ENCODE measurements around the gene AGBL1.
"Not testable (repeated sequence)": the region's sequence is repeated elsewhere in the genome, so short reads cannot be mapped to it uniquely, and the experiment has no call there.

AGBL1 gene

DNA sequence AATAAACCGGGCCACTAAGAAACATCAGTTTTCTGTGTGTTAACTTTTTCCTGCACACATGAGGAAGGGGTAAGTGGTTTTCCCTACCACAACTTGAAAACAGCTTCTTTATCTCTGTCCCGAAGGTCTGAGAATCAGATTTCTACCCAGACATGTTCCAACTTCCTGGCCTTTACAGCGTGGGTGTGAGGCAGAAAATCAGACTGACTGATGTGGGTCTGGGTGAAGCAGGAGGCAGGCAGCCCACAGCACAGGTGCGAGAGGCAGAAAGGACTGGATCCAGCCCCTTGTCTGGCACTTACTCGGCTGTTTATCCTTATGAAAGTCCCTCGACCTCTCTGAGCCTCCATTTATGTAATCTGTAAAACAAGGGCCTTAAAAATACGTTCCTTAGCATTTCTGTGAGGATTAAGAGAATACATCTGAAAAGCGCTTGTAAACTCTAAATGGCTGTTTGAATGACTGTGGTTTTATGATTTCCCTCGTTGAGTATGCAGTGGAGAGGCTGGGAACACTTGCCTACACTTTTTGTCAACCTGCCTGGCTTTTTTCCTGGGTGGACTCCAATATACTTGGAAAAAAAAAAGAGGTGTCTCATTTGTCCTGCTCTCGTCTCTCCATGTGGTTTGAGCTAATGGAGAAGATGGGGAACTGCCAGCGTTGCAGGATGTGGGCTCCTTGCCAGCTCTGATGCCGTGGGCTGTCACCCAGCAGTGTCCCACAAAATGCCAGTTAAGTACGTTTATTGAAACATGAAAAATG lies 3.1 kb downstream of the AGBL1 start:
- DNase-seq (ENCODE audit: low read depth): no peak

DNA sequence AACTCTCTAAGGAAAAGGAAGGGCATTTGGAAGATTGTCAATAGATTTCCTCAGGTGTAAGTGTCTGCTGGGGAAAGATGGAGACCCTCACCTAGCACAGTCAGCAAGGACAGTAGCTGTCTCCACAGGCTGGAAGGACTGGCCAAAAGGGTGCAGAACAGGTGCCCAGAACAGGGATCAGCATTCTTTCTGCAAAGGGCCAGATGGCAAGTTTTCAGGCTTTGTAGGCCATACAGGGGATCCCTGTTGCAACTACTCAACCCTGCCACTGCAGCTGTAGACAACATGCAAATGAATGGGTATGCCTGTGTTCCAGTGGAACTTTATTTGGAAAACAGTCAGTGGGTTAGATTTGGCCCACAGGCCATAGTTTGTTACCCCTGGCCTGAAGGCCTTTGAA lies 8.1 kb downstream of the AGBL1 start:
- no peak for DNase-seq (ENCODE audit: low read depth)

DNA sequence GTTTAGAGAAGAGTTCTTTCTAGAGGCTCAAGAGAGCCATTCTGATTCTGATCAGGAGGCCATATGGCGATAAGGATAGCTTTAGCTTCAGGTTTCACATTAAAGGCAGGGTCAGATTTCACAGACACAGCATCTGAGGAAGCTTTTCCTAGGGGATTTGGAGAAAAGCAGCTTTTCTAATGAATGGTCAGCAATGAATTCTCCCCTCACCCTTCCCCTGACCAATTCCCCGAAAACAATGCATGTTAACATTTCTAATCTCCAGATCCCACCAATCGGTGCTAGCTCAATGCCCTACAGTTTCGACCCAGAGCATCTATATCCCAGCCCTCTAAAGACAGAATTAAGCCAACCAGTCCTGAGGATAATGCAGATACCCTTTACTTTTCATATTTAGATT lies 9.8 kb downstream of the AGBL1 start:
- DNase-seq (ENCODE audit: low read depth): no peak

DNA sequence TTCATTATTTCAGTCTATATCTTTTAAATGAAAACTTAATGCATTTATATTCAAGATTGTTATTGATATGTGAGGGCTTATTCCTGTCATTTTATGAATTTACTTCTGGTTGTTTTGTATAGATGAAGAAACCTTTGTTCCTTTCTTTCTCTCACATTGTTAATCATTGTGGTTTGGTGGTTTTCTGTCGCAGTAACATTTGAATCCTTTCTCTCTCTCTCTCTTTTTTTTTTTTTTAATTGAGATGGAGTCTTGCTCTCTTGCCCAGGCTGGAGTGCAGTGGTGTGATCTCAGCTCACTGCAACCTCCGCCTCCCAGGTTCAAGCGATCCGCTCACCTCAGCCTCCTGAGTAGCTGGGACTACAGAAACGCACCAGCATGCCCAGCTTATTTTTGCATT lies 22.1 kb downstream of the AGBL1 start:
- DNase-seq (ENCODE audit: low read depth): no peak

DNA sequence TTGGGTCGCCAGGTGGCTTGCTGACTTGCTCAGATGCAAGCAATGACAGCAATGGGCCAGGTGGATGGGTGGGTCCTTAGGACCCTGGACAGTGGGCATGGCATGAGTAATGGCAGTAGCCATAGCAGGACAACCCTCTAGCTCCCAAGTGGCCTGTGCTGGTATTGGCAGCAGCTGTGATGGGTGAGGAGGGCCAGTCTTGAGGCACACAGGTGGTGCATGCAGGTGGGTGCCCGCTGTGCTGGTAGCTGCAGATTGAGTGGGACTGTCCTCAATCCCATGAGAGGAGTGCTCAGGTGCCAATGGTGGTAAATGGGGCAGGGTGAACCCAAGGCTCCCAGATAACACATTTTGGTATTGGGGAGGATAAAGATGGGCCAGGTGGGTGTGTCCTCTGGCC lies 24.2 kb downstream of the AGBL1 start:
- DNase-seq (ENCODE audit: low read depth): no peak

DNA sequence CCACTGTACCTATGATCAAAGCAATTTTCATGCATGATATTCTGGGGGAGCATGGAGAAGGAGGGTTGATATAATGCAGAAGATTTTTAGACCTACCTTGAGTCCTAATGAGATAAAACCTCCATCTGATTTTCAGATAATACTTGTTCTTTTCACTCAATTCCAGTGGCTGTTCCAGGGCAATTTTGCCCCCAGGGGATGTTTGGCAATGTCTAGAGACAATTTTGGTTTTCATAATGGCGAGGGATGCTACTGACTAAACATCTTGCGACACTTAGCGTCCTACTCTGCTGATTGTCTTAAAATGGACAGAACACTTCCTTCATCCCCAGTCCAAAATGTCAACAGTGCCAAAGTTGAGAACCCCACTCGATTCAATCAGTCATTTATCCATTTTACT lies 26.6 kb downstream of the AGBL1 start:
- no peak for DNase-seq (ENCODE audit: low read depth)

DNA sequence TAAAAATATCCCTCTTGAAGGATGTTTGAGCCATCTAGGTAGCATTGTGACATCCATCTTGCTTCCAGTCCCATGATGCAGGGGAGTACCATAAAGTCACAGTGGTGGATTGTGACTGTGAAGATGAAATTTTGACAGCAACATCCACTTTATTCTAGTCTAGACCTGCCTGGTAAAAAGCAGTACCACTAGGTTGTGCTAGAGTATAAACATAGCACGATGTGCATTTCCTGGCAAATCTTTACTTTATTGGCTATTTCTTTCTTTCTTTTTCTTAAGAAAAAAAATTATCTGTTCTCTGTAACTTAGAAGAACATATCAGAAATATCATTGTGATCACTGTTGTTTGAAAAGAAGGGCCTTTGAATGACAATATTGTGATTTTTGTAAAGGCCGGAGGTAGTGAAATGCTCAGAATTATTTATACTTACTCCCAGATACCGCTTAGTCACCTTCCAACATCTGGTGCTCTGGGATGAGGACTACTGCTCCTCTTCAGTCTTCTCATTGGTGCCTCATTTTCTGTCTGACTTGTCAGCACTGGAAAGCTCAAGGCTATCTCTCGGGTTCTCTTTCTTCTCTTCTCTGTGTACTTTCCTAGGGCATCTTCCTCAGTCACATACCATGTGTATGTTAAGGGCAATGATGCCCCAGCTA lies 35.6 kb downstream of the AGBL1 start:
- no peak for DNase-seq (ENCODE audit: low read depth)

DNA sequence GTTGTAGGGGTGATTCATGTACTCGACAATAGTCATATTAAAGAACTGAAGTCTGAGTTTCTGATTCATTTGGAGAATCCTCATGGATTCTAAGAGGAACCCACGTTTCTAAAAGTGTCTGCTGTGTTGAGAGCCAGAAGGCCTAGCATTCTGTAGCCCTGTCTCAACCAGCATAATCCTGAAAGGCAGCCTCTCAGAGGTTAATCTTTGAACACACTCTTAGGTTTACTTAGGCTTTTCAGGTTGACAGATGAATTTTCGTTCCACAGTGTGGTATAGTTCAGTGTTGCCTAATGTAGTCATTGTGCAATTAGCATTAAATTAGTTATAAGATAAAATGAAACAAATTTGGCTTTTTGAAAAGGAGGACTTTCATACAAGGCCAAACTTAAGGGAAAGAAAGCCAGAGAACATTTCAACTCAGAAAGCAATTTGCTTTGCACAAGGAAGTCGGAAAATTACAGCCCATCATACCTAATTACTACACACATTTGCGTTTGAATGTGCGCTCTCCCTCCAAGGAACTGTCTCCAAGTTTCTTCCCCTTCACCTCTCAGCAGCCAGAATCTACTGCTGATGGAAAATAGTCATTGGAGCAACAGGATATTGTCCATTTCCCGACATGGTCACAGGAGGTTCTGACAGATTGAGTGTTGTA lies 42.0 kb downstream of the AGBL1 start:
- no peak for DNase-seq (ENCODE audit: low read depth)

DNA sequence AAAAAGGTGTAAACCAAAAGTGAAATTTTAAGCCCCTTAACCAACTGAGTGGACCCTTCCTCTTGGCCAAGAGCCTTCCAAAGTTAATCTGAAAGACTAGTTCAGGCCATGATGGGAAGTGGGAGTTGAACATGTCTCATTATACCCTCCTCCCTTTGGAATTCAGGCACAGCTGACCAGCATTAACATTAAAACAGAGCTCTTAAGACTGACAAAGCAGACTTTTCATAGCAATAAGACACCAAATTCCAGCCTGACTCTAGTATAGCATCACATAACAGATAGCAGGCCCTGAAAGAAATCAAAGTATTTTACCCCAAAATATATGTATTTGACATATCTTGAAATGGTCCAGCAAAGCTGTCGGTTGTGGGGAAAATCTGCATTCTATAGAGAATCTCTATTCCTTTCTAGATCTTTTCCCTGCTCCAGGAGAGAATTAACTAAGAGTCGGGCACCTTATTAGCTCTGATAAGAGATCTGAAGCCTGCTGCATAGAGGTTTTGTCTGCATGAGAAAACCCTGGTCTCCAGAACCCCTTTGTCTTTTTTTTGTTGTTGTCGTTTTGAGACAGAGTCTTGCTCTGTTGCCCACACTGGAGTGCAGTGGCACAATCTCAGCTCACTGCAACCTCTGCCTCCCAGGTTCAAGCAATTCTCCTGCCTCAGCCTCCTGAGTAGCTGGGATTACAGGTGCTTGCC lies 43.2 kb downstream of the AGBL1 start:
- DNase-seq (ENCODE audit: low read depth): not testable (repeated sequence)

DNA sequence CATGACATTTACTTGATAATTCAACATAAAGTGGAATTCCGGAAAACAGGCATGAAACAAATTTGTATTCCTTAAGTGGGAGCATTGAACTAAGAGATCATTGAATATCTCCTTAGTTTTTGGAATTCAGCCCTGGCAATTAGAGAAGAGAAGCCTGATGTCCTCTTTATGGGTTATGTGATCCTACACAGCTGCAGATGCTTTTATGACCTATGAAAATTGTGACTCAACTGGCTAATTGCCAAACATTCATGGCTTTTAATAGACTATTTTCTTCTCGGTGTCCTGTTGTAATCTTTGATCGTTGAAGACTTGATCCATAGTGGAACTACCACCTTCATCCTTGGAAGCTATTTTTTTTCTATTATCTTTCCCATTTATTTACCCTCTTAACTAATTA lies 46.1 kb downstream of the AGBL1 start:
- no peak for DNase-seq (ENCODE audit: low read depth)

DNA sequence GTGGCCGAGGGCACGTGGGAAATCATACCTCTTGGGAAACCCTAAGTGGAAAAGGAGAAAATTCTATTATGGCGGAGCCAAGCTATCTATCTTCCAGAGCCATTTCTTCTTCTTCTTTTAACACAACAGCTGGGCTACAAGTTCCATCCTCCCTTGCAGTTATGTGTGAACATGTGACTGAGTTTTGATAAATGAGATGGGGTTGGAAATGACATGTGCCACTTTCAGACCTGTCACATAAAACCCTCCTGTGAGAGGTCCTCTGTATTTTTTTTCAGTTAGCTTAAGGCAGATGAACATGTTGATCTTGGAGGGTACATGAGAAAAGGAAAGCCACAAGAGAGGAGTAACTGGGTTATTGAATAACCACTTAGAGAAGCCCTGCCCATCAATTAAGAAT lies 47.9 kb downstream of the AGBL1 start:
- no peak for DNase-seq (ENCODE audit: low read depth)

DNA sequence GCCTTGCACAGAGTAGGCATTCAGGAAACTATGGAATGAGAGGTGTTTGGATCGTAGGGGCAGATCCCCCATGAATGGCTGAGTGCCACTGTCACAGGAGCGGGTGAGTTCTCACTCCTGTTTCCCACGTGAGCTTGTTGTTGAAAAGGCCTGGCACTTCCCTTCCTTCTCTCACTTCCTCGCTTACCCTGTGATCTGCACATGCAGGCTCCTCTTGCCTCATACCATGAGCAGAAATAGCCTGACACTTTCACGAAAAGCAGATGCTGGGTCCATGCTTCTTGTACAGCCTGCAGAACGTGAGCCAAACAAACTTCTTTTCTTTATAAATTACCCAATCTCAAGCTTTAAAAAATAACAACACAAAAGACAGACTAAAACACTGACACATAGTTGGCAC lies 55.4 kb downstream of the AGBL1 start:
- DNase-seq (ENCODE audit: low read depth): no peak

DNA sequence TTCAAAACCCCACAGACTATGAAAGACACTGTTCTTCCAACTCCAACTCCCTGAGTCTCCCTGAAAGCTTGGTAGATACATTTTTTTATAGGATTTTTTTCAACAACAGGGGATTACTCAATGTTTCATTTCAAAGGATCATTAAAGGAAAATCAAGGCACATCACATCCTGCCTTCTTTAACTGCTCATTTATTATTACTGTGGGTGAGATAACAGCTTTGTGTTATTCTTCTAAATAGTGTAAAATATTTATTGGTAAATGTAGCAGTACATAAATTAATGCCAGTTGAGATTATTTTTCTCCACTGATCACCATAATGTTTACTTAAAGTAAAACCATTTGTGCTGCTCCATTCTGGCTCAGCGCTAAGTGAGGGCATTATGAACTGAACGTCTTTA lies 57.2 kb downstream of the AGBL1 start:
- no peak for DNase-seq (ENCODE audit: low read depth)

DNA sequence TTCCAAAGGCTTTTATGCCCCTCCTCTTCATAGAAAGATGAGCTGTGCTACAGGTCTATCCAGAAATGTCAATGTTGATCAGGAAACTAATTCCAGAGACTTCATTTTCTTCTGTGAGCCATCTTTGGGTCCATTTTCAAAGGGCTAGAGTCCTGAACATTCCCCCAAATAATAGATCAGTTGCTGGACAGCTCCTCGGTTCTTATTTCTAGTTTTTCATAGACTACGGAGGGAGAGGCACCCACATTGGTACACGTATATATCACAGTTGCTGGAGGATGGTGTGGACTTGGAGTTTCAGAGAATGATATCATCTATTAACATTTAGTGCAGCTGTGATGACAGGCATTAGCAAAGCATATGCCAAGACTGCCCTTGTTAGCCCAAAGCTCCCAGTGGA lies 59.1 kb downstream of the AGBL1 start:
- DNase-seq (ENCODE audit: low read depth): no peak

DNA sequence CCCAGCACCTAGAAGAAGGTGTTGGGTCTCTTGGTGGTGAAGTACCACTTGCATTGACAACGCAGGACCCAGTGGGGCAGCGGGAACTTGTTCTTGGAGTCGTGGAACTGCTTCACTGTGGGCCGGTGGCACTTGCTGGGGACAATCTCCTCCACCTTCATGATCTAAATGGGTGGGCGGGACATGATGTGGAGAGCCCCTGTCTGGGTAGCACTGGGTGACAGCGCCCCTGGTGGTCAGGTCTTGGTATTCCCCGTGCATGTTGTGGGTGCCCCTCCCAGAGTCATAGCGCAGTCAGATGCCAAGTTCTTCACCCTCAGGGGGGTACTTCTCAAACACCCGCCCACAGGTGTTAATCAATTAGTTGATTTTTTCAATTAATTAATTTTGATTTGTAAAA lies 60.2 kb downstream of the AGBL1 start:
- no peak for DNase-seq (ENCODE audit: low read depth)

DNA sequence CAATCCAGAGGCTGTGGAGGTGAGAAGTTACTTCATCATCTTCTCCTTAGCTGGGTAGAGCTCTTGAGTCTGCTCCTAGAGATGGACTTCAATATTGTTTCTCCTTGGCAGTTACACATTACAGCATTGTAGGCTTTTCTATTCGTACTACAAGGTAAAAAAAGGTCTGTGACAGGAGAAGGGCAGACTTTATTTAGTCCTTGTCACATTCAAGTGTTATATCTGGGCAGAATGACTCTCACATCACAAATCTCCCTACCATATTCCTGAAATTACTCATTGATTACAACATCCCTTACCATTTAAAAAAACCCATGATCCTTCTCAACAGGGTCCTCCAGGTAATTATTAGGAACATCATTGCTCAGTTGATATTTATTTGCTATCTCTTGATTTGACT lies 75.0 kb downstream of the AGBL1 start:
- no peak for DNase-seq (ENCODE audit: low read depth)

DNA sequence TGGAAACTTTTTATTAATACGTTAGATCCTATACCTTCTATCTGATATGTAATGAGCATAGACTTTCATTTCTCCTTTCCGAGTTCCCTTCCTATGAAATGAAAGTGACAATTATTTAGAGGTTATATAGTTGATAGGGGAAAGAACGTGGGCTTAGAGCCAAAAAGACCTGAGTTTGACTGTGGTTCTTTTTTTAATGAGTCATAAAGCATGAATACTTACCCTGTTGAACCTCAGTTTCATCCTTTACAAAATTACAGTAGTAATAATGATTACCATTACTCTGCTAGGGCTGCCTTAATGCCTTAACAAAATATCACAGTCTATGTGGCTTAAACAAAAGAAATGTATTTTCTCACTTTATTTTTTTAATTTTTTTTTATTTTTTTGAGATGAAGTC lies 75.9 kb downstream of the AGBL1 start:
- DNase-seq (ENCODE audit: low read depth): no peak

DNA sequence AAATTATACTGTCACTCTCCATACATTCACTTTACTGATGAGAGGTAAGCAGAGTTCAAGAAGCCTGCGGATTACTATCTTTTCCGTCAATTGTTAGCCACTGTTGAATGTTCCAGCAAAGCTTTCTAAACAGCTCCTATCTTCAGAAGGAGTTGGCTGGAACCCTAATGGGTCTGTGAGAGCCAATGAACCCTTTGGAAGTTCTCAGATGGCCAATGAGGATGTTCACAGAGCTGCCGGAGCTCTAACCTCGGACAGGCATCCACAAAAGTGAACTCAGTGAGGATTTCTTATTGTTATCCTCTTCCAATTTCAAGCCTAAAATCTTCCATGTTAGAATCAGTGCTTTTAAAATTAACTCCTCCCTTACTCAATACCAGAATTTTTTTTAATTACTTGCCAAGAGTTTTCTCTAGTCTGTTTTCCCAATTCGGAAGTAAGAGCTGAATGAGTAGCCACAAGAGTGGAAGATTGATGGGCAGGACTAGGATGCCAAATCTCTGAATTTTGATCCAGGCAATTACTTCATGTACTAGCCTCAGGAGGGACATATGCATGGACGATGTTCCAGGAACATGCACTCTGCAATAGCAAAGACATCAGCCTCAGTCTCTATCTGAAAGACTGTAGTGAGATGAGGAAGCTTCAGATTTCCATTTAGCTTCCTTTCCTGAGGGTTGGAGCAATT lies 78.1 kb downstream of the AGBL1 start:
- DNase-seq (ENCODE audit: low read depth): no peak

DNA sequence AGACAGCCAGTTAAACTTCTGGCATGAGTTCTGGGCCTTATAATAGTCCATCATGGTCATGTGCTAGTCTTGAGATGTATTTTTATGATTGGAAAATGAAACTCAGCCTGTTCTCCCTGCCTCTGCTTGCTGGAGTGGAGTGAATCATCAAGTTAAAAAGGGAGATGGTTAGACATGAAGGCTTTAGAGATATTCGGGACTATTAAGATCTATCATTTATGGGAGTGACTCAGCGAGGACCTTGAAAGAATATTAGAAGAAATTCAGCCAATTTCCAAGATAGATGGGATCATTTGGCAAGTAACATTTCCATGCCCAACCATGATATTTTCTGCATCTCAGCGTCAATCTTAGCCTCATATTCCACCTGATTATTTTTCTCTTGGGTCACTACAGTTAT lies 79.8 kb downstream of the AGBL1 start:
- no peak for DNase-seq (ENCODE audit: low read depth)

DNA sequence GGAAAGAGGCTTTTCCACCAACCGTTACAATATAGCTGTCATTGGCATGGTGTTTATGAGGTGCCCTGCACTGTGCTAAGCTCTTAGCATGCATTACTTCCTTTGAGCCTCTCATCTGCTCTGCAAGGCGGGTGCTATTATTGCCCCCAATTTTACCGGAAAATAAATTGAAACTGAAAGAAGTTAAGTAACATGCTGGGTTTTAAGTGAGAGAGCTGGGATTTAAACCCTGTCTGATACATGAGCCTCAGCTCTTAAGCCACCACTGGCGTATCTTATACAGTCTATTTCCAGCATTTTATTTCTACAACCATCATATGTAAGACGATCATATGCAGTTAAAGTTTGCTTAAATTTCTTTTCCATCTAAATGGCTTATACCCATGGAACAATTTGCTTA lies 81.6 kb downstream of the AGBL1 start:
- no peak for DNase-seq (ENCODE audit: low read depth)

DNA sequence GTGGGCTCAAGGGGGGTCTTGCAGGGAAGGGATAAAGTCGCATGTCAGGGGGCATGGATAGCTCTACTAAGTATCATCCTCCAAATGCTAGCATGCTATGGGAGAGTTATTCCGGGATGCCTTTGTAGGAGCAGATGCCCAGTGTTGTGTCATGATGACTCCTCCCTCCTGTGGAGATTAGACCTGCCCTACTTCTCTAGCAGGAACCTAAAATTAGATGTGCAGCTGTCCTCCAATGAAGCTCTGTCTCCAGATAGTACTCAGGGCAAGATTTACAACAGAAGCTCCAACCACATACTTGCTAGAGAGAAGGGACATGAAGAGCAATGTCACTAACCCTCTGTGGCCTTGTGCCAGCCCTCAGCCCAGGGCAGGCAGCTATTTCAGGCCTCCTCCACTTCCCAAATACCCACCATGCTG lies 82.5 kb downstream of the AGBL1 start:
- DNase-seq (ENCODE audit: low read depth): no peak

DNA sequence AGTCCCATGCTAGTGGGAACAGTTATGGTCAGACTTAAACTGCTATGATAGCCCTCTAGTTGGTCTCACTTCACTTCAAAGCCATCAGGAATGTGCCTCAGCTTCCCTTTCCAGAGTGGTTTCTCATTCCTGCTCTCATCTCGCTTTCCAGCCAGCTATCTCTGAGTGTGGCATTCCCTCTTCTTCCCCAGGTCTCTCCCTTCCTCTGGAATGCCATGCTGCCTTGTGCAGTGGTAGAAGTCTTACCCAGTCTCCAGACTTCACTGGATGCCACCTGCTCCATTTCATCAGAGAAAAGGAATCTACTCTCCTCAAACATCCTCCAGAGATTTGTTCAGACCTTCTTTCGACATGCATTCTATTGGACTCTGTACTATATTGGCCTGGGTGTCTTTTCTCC lies 83.0 kb downstream of the AGBL1 start:
- DNase-seq (ENCODE audit: low read depth): no peak

All from stromal cell of bone marrow (primary cell).